Neural progenitor cell (in vitro differentiated cells): ENCODE measurements around the gene RMRP. TPM values are rescaled to one million over a fixed set of nuclear protein-coding genes. Genes with fewer than 3 reads are reported as not detected.

Experiments
- DNase-seq: peaks from one replicate; pipeline ENCODE4 v3.0.0-alpha.2; 2016; ENCODE audit warnings: low spot score
- H2AFZ ChIP-seq: fragments of 200-600 bp; sonication (generic); replicated peaks from 2 replicates; pipeline ENCODE4 v1.6.1; 2016; ENCODE audit warnings: antibody characterized with exemption
- H3F3A ChIP-seq: fragments of 200-600 bp; sonication (generic); 2 replicates; pipeline ENCODE4 v1.6.1; 2016; ENCODE audit warnings: antibody characterized with exemption, low read depth
- H3K27ac ChIP-seq: fragments of 200-600 bp; sonication (generic); 2 replicates; pipeline ENCODE4 v1.5.1; 2016; ENCODE audit warnings: mild to moderate bottlenecking
- H3K27me3 ChIP-seq: fragments of 200-600 bp; sonication (generic); 2 replicates; pipeline ENCODE4 v1.6.1; 2016; ENCODE audit warnings: mild to moderate bottlenecking, moderate library complexity
- H3K36me3 ChIP-seq: fragments of 200-600 bp; sonication (generic); 2 replicates; pipeline ENCODE4 v1.5.1; 2016
- H3K4me1 ChIP-seq: fragments of 200-600 bp; sonication (generic); 2 replicates; pipeline ENCODE4 v1.6.1; 2016; ENCODE audit warnings: mixed run types
- H3K4me2 ChIP-seq: fragments of 200-600 bp; sonication (generic); 2 replicates; pipeline ENCODE4 v1.6.1; 2016
- H3K4me3 ChIP-seq: fragments of 200-600 bp; sonication (generic); 2 replicates; pipeline ENCODE4 v1.5.1; 2016
- H3K79me2 ChIP-seq: fragments of 200-600 bp; sonication (generic); 2 replicates; pipeline ENCODE4 v1.6.1; 2016; ENCODE audit warnings: low read depth
- H3K9ac ChIP-seq: fragments of 200-600 bp; sonication (generic); 2 replicates; pipeline ENCODE4 v1.6.1; 2016
- H3K9me3 ChIP-seq: fragments of 200-600 bp; sonication (generic); 2 replicates; pipeline ENCODE4 v1.5.1; 2016; ENCODE audit warnings: low read depth
- H4K20me1 ChIP-seq: fragments of 200-600 bp; sonication (generic); 2 replicates; pipeline ENCODE4 v1.6.1; 2016; ENCODE audit warnings: low read depth
- H3K27ac Mint-ChIP-seq: 3 replicates; pipeline ENCODE4 v1.8.0; 2021; ENCODE audit warnings: mixed read lengths
- H3K27me3 Mint-ChIP-seq: 2 replicates; pipeline ENCODE4 v1.8.0; 2022; ENCODE audit warnings: low read depth, mild to moderate bottlenecking, inconsistent platforms, moderate library complexity, mixed read lengths; ENCODE audit not compliant: insufficient read depth
- H3K36me3 Mint-ChIP-seq: 3 replicates; pipeline ENCODE4 v1.8.0; 2021; ENCODE audit warnings: mixed read lengths
- H3K4me1 Mint-ChIP-seq: 3 replicates; pipeline ENCODE4 v1.8.0; 2021; ENCODE audit warnings: mixed read lengths
- H3K4me3 Mint-ChIP-seq: 3 replicates; pipeline ENCODE4 v1.8.0; 2021; ENCODE audit warnings: mild to moderate bottlenecking, moderate library complexity, mixed read lengths
- H3K9me3 Mint-ChIP-seq: 3 replicates; pipeline ENCODE4 v1.8.0; 2020; ENCODE audit warnings: mixed read lengths
- EZH2 ChIP-seq: fragments of 200-600 bp; sonication (generic); IDR thresholded peaks from 2 replicates; pipeline ENCODE4 v1.6.1; 2017; ENCODE audit warnings: antibody characterized with exemption, mild to moderate bottlenecking, moderate library complexity
- EZH2phosphoT487 ChIP-seq: fragments of 200-600 bp; sonication (generic); IDR thresholded peaks from 2 replicates; pipeline ENCODE4 v1.6.1; 2017; ENCODE audit warnings: antibody characterized with exemption
- total RNA-seq: library from RNA; depleted of rRNA; stranded (reverse); fragments of >200 nt; gene quantifications from 2 replicates; pipeline ENCODE4 v1.2.3, GENCODE V29; 2015; ENCODE audit warnings: low replicate concordance
- TF ChIP-seq, protein P1 (sequence below): fragments of 200-600 bp; sonication (generic); IDR thresholded peaks from 2 replicates; pipeline ENCODE4 v1.5.1; 2017; ENCODE audit warnings: antibody characterized with exemption, mild to moderate bottlenecking

RMRP gene
- total RNA-seq, 1 donor from 2014 or later = 2,709 TPM

DNA sequence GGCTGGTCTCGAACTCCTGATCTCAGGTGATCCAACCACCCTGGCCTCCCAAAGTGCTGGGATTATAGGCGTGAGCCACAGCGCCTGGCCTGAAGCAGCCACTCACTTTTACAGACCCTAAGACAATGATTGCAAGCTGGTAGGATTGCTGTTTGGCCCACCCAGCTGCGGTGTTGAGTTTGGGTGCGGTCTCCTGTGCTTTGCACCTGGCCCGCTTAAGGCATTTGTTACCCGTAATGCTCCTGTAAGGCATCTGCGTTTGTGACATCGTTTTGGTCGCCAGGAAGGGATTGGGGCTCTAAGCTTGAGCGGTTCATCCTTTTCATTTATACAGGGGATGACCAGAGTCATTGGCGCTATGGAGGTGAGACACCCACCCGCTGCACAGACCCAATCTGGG, 17.4 kb upstream of the RMRP start:
- Histone ChIP-seq H4K20me1 (no peaks in the 10 kb centered on the region), H3K79me2 (no peaks in the 10 kb centered on the region), H3K9ac (peak overlapping the region; percentile 1), H3K27me3 (peaks cover 12% of the 10 kb centered on the region), H3K9me3 (no peaks in the 10 kb centered on the region), H3K27ac (no peak overlapping the region), H2AFZ (peak overlapping the region; percentile 97), H3K4me3 (peak overlapping the region; percentile 61), H3K4me2 (peak overlapping the region; percentile 89), H3K36me3 (no peaks in the 10 kb centered on the region), H3K4me1 (peaks cover 6% of the 10 kb centered on the region), H3F3A (peaks cover 20% of the 10 kb centered on the region)
- Mint-ChIP-seq H3K27me3 (peaks cover 18% of the 10 kb centered on the region), H3K36me3 (no peaks in the 10 kb centered on the region), H3K4me1 (peaks cover 4% of the 10 kb centered on the region), H3K4me3 (peak overlapping the region; percentile 80), H3K9me3 (no peaks in the 10 kb centered on the region), H3K27ac (no peak overlapping the region)
- TF ChIP-seq EZH2 (no peak), EZH2phosphoT487 (no peak)
- TF ChIP-seq, protein P1, sequence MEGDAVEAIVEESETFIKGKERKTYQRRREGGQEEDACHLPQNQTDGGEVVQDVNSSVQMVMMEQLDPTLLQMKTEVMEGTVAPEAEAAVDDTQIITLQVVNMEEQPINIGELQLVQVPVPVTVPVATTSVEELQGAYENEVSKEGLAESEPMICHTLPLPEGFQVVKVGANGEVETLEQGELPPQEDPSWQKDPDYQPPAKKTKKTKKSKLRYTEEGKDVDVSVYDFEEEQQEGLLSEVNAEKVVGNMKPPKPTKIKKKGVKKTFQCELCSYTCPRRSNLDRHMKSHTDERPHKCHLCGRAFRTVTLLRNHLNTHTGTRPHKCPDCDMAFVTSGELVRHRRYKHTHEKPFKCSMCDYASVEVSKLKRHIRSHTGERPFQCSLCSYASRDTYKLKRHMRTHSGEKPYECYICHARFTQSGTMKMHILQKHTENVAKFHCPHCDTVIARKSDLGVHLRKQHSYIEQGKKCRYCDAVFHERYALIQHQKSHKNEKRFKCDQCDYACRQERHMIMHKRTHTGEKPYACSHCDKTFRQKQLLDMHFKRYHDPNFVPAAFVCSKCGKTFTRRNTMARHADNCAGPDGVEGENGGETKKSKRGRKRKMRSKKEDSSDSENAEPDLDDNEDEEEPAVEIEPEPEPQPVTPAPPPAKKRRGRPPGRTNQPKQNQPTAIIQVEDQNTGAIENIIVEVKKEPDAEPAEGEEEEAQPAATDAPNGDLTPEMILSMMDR = no peak
- peak; percentile 45 for DNase-seq

DNA sequence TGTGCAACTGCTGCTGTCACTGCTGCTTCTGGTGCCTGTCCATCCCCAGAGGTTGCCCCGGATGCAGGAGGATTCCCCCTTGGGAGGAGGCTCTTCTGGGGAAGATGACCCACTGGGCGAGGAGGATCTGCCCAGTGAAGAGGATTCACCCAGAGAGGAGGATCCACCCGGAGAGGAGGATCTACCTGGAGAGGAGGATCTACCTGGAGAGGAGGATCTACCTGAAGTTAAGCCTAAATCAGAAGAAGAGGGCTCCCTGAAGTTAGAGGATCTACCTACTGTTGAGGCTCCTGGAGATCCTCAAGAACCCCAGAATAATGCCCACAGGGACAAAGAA, 16.2 kb upstream of the RMRP start:
- Histone ChIP-seq H3K79me2 (no peaks in the 10 kb centered on the region), H3K4me1 (peaks cover 6% of the 10 kb centered on the region), H3K27me3 (peaks cover 12% of the 10 kb centered on the region), H3K27ac (no peak overlapping the region), H3F3A (peaks cover 15% of the 10 kb centered on the region), H3K4me3 (no peak overlapping the region), H2AFZ (no peak overlapping the region), H3K36me3 (no peaks in the 10 kb centered on the region), H4K20me1 (no peaks in the 10 kb centered on the region), H3K9ac (no peak overlapping the region), H3K9me3 (no peaks in the 10 kb centered on the region), H3K4me2 (no peak overlapping the region)
- H3K4me1 Mint-ChIP-seq = peaks cover 4% of the 10 kb centered on the region
- H3K4me3 Mint-ChIP-seq = no peak overlapping the region
- peaks cover 18% of the 10 kb centered on the region for H3K27me3 Mint-ChIP-seq
- DNase-seq = no peak
- no peaks in the 10 kb centered on the region for H3K36me3 Mint-ChIP-seq
- no peak overlapping the region for H3K27ac Mint-ChIP-seq
- TF ChIP-seq EZH2phosphoT487 (no peak), EZH2 (no peak)
- TF ChIP-seq, protein P1 = no peak
- H3K9me3 Mint-ChIP-seq = no peaks in the 10 kb centered on the region

DNA sequence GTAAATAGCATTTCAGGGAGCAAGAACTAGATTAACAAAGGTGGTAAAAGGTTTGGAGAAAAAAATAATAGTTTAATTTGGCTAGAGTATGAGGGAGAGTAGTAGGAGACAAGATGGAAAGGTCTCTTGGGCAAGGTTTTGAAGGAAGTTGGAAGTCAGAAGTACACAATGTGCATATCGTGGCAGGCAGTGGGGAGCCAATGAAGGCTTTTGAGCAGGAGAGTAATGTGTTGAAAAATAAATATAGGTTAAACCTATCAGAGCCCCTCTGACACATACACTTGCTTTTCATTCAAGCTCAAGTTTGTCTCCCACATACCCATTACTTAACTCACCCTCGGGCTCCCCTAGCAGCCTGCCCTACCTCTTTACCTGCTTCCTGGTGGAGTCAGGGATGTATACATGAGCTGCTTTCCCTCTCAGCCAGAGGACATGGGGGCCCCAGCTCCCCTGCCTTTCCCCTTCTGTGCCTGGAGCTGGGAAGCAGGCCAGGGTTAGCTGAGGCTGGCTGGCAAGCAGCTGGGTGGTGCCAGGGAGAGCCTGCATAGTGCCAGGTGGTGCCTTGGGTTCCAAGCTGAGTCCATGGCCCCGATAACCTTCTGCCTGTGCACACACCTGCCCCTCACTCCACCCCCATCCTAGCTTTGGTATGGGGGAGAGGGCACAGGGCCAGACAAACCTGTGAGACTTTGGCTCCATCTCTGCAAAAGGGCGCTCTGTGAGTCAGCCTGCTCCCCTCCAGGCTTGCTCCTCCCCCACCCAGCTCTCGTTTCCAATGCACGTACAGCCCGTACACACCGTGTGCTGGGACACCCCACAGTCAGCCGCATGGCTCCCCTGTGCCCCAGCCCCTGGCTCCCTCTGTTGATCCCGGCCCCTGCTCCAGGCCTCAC, 15.6 kb upstream of the RMRP start, which contains the start of gene CA9:
TSS of gene CA9 (plus strand) at position 797 of the 893 bp plus-strand sequence. CDS start at position 829, 32 bp downstream.
- Histone ChIP-seq H3K9ac (no peak within 1 kb of the TSS), H4K20me1 (no peaks in the 10 kb centered on the region), H3K4me2 (no peak within 1 kb of the TSS), H3K4me1 (peaks cover 6% of the 10 kb centered on the region), H3K9me3 (no peaks in the 10 kb centered on the region), H3K79me2 (no peaks in the 10 kb centered on the region), H3K27me3 (peaks cover 12% of the 10 kb centered on the region), H3F3A (peaks cover 15% of the 10 kb centered on the region), H3K4me3 (no peak within 1 kb of the TSS), H2AFZ (no peak within 1 kb of the TSS), H3K27ac (no peak within 1 kb of the TSS), H3K36me3 (no peaks in the 10 kb centered on the region)
- no peaks in the 10 kb centered on the region for H3K36me3 Mint-ChIP-seq
- peaks cover 4% of the 10 kb centered on the region for H3K4me1 Mint-ChIP-seq
- DNase-seq = no peak
- H3K27ac Mint-ChIP-seq = no peak within 1 kb of the TSS
- no peaks in the 10 kb centered on the region for H3K9me3 Mint-ChIP-seq
- H3K27me3 Mint-ChIP-seq = peaks cover 18% of the 10 kb centered on the region
- TF ChIP-seq, protein P1 = no peak
- TF ChIP-seq EZH2phosphoT487 (no peak), EZH2 (no peak)
- H3K4me3 Mint-ChIP-seq = peak within 1 kb of the TSS; percentile 61
